ENCODE measurements around the gene PARD3. TPM values are rescaled to one million over a fixed set of nuclear protein-coding genes. Genes with fewer than 3 reads are reported as not detected.

Gene PARD3
- total and polyA plus RNA-seq, 2 donors (not counting 3 experiments of a cell fraction or from before 2014, with no cell fraction given): 7.3 to 24.1 TPM

- POLR2A ChIA-PET: interaction anchor here (0.8 kb wide), 1 partner anchor 202 kb away, joined by 3 read pairs; no protein-coding TSS in a partner anchor
- H4K20me1 ChIP-seq (replicated peaks; ENCODE audit: control insufficient read depth, extremely low read depth, insufficient read depth, low read length): no peaks in the 10 kb centered on the region
- no peak overlapping the region for H3K4me2 ChIP-seq (ENCODE audit: insufficient read depth, low read length)
- TF ChIP-seq MYC (IDR thresholded peaks at IDR 0.05; ENCODE audit: low read depth, low read length) (no peak), POLR2A (IDR thresholded peaks at IDR 0.05; ENCODE audit: low read depth, low read length) (no peak)
- H3K9me1 ChIP-seq (replicated peaks; ENCODE audit: control insufficient read depth, extremely low read depth, insufficient read depth, low read length): no peaks in the 10 kb centered on the region
- H3K4me3 ChIP-seq (replicated peaks in 1 of 3; ENCODE audit: insufficient read depth in 1 of 3, low read depth in 1 of 3, low read length in 3 of 3): no peak overlapping the region
- no peak overlapping the region for H3K9ac ChIP-seq (replicated peaks; ENCODE audit: extremely low read depth, insufficient read depth, low read length)
- H3K27me3 ChIP-seq (ENCODE audit: control insufficient read depth in 2 of 2, insufficient read depth in 2 of 2, low read length in 2 of 2): no peaks in the 10 kb centered on the region
- H2AFZ ChIP-seq (ENCODE audit: low read depth, low read length): no peak overlapping the region
- H3K9me3 ChIP-seq (replicated peaks; ENCODE audit: control insufficient read depth, insufficient read depth, low read length): no peaks in the 10 kb centered on the region
- peaks cover 4% of the 10 kb centered on the region for H3K4me1 ChIP-seq (ENCODE audit: control insufficient read depth, extremely low read depth, insufficient read depth, low read length)
- dilution Hi-C loops (cut with MboI; ENCODE audit: extremely low pct_ligation_motif_present, low sequenced_read_pairs): no loop called here
- intact Hi-C loops (cut with micrococcal nuclease): no loop called here
- no peak overlapping the region for H3K27ac ChIP-seq (ENCODE audit: insufficient read depth, low read depth, low read length)
- no TSS peak for BruUV-seq (replicated peaks)
- CTCF ChIA-PET: interaction anchor here (0.6 to 2.0 kb wide), 2 partner anchors 12 to 15 kb away, joined by 3 to 6 read pairs; no protein-coding TSS in a partner anchor
- H3K79me2 ChIP-seq (ENCODE audit: control insufficient read depth, insufficient read depth, low read length): no peaks in the 10 kb centered on the region
- DNase-seq (ENCODE audit: low read depth, low spot score): no peak
- no peak for FAIRE-seq
- no peaks in the 10 kb centered on the region for H3K36me3 ChIP-seq (ENCODE audit: control insufficient read depth in 2 of 2, extremely low read depth in 1 of 2, insufficient read depth in 2 of 2, low read length in 2 of 2)
Measured at GRCh38 chr10:34109952-34110702, 705.0 kb downstream of the PARD3 start.

GRCh38 chr10:34109495-34109894 lies 705.6 kb downstream of the PARD3 start:
- BruUV-seq (replicated peaks): no TSS peak
- intact Hi-C loops (cut with micrococcal nuclease): no loop called here
- CTCF ChIA-PET: interaction anchor here (0.6 to 2.0 kb wide), 2 partner anchors 12 to 14 kb away, joined by 3 to 6 read pairs; no protein-coding TSS in a partner anchor

More at GRCh38 chr10:34109495-34109894, 705.6 kb downstream of the PARD3 start:
- Histone ChIP-seq H3K4me2 (ENCODE audit: insufficient read depth, low read length) (no peak overlapping the region), H3K9ac (replicated peaks; ENCODE audit: extremely low read depth, insufficient read depth, low read length) (no peak overlapping the region), H3K27me3 (ENCODE audit: control insufficient read depth in 2 of 2, insufficient read depth in 2 of 2, low read length in 2 of 2) (no peaks in the 10 kb centered on the region), H3K4me1 (ENCODE audit: control insufficient read depth, extremely low read depth, insufficient read depth, low read length) (peaks cover 10% of the 10 kb centered on the region), H3K4me3 (replicated peaks in 1 of 3; ENCODE audit: insufficient read depth in 1 of 3, low read depth in 1 of 3, low read length in 3 of 3) (no peak overlapping the region), H2AFZ (ENCODE audit: low read depth, low read length) (no peak overlapping the region), H3K27ac (ENCODE audit: insufficient read depth, low read depth, low read length) (no peak overlapping the region), H3K9me1 (replicated peaks; ENCODE audit: control insufficient read depth, extremely low read depth, insufficient read depth, low read length) (no peaks in the 10 kb centered on the region), H3K79me2 (ENCODE audit: control insufficient read depth, insufficient read depth, low read length) (no peaks in the 10 kb centered on the region), H3K36me3 (ENCODE audit: control insufficient read depth in 2 of 2, extremely low read depth in 1 of 2, insufficient read depth in 2 of 2, low read length in 2 of 2) (no peaks in the 10 kb centered on the region), H3K9me3 (replicated peaks; ENCODE audit: control insufficient read depth, insufficient read depth, low read length) (no peaks in the 10 kb centered on the region), H4K20me1 (replicated peaks; ENCODE audit: control insufficient read depth, extremely low read depth, insufficient read depth, low read length) (no peaks in the 10 kb centered on the region)
- DNase-seq (ENCODE audit: low read depth, low spot score): no peak
- no peak for TF ChIP-seq POLR2AphosphoS5 (IDR thresholded peaks at IDR 0.05; ENCODE audit: insufficient read depth, low read depth, low read length)
- TF ChIP-seq GATA2 (IDR thresholded peaks at IDR 0.05; ENCODE audit: insufficient read depth, insufficient read length, low read depth, low read length): no peak
- no peak for TF ChIP-seq CTCF (IDR thresholded peaks at IDR 0.05; ENCODE audit: extremely low read depth in 1 of 2, insufficient read depth in 1 of 2, low read depth in 1 of 2, low read length in 2 of 2)
- no peak for TF ChIP-seq EZH2 (IDR thresholded peaks at IDR 0.05; ENCODE audit: borderline replicate concordance, low read depth, low read length, severe bottlenecking)
- TF ChIP-seq POLR2A (IDR thresholded peaks at IDR 0.05; ENCODE audit: low read depth, low read length): no peak
- no peak for TF ChIP-seq FOS (IDR thresholded peaks at IDR 0.05; ENCODE audit: borderline replicate concordance, insufficient read depth, low read length)
- no peak for TF ChIP-seq MAX (IDR thresholded peaks at IDR 0.05; ENCODE audit: insufficient read depth, insufficient read length)
- TF ChIP-seq MYC (IDR thresholded peaks at IDR 0.05; ENCODE audit: low read depth, low read length): no peak
- no peak for TF ChIP-seq JUN (IDR thresholded peaks at IDR 0.05; ENCODE audit: borderline replicate concordance, insufficient read depth, insufficient read length, low read depth)
- no peak for FAIRE-seq
- dilution Hi-C loops (cut with MboI; ENCODE audit: extremely low pct_ligation_motif_present, low sequenced_read_pairs): no loop called here
- POLR2A ChIA-PET: no interaction called here
